ENCODE results near the gene DLGAP1.
"Not testable (repeated sequence)": the region's sequence is repeated elsewhere in the genome, so short reads cannot be mapped to it uniquely, and the experiment has no call there.

The DLGAP1 gene

DNA sequence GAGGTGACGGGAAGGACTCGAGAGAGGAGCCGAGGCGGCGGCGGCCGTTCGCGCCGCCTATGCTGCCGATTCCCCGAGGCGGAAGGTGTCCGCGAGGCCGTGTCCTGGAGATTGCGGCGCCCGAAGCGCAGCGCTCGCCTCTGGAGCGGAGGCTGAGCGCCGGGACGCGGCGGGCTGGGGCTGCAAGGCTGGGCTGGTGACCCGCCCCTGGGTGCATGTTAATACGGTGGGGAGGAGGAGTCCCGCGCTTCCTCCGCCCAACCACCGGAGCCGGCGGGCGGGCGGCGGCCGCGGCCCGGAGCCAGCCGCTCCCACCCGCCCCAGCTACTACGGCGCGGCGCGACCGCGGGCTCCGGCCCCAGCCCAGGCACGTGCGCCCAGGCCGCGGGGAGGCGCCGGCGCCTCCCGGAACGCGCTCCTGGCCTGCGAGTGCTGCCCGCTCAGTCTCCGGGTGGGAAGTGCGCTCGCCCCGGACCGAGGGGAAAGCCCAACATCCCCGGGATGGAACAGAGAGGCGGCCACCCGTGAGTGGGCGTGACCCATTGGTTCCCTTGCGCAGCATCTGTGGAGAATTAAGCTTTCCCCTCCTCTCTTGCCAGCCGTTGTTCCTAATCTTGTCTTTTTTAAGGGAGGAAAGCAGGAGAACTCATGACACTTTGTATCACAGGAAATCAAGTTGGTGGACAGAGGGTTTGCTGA, at the start of gene DLGAP1:
Gene DLGAP1, minus strand, starts transcription at position 195 of the 699 bp plus-strand sequence.
- no peak for DNase-seq (ENCODE audit: low read depth)

DNA sequence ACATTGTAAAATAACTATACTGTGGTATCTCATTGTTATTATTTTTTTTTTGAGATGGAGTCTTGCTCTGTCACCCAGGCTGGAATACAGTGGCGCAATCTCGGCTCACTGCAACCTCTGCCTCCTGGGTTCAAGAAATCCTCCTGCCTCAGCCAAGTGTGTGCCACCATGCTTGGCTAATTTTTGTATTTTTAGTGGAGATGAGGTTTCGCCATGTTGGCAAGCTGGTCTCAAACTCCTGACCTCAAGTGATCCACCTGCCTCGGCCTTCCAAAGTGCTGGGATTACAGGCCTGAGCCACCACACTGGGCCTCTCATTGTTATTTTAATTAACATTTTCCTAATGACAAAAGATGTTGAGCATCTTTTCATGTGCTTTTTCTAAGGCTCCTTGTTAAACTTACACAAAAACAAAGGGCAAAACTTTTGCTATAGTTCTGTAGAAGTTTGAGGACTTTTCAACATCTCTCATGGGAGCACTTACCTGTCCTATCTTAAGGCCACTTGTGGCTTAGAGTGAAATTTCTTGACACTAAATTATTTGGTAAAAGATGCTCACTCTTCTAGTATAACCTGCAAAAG, 39.7 kb upstream of the DLGAP1 start:
- DNase-seq (ENCODE audit: low read depth): not testable (repeated sequence)

DNA sequence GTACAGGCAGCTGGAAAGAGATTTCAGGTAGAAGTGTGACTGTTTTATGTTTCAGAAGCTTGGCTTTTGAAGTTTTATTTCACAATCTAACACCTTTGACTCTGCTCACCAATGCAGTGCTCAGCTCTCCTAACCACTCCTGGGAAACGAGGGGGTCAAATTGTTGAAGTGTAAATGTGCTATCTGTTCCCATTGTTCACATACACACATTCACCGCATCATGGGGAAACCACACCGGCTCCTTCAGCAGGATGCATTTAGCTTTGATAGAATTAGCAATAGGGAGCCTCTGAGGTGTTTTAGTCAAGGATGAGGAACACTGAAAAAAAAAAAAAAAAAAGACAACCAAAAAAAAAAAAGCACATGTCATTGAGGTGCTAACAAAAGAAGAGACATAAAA, 13.4 kb upstream of the DLGAP1 start:
- no peak for DNase-seq (ENCODE audit: low read depth)

DNA sequence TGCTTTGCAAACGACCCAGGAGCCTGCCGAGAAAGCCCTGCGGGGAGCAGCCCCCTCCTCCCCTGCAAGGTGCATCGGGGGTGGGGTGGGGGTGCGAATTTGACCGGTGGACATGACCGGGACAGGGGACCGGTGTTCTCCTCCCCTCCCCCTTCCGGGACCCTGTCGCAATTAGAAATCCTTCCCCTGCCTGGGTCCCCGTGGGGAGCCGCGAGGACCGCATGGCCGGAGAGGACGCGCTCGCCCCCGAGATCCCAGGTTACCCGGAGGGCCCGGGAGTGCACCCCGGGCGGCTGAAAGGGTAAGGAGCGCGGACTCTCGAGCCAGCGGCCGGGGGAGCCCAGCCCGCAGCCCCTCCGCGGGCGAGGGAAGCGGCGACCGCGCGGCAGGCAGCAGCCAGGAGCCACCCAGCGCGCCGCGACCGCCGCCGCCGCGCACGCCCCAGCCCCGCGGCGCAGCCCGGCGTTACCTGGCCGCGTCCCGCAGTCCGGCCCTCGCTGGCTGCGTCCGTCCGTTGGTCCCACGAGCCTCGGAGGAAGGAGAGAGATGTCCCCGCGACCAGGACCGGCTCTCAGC, 482 bp downstream of the DLGAP1 start:
- no peak for DNase-seq (ENCODE audit: low read depth)

DNA sequence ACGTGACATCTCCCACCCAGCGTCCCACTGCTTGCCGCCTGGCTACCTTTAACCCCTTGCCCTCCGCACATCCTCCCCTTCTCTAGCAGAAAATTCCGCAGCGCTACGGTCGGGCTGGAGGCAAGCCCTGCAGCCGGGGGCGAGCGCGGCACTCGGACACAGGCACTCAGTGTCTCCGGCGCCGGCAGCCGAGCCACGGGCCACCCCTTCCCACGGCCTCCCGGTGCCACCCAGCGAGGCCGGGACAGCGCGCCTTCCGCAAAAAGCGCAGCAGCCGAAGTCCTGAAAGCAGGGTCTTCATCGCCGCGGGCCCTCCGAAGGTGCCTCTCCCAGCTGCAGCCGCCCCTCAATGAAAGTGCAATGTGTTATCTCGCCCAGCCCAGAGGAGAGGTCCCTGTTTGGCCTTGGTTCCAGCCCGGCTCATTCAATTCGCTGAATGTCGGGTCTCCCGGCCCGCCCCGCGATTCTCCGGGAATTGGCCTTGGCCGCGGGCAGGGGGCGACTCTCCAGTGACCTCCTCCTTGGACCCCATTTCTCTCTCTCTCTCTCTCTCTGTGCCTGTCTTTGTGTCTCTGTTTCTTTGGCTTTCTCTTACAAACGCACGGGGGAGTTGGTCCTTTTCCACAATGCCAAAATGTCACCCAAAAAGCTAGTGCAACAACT, 1.1 kb downstream of the DLGAP1 start:
- DNase-seq (ENCODE audit: low read depth): no peak

DNA sequence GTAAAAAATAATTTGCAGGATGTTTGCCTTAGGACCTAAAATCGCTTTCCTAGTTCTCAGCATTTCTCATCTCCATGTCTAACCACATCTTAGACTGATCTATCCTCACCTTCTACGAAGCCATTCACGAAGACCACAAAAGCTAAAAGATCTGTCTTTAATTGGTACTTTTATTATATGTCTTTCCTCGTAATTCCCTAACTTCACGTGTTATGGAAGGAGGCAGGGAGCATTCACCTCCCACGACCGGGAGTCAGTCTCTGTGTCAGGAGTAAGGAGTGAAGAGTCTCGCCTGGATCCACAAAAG, 1.6 kb downstream of the DLGAP1 start:
- no peak for DNase-seq (ENCODE audit: low read depth)

DNA sequence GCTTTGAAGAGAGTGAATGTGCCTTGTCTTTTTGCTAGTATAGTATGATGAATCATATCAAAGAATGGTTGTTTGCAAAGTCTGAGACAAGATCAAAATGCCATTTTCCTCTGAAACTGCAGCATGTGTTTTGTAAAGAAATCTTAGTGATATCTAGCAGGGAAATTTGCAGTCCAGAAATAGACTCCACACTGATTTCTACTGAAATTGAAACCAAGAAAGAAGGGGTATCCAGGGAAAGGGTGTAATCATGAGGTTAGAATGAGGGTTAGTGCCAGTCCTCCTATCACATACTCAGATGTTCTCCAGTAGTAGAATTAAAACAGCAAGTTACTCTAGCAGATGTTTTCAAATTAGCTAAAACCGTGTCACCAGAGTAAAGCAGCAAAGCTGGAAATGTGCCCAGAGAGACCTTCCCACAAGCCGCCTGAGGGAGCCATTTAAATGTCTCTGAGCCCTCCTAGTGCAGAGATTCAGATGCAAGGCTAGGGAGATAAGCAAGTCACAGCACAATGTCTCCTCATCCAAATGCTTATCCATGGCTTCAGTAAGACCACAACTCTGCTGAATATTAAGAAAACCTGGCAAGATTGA, 4.9 kb downstream of the DLGAP1 start:
- DNase-seq (ENCODE audit: low read depth): no peak

DNA sequence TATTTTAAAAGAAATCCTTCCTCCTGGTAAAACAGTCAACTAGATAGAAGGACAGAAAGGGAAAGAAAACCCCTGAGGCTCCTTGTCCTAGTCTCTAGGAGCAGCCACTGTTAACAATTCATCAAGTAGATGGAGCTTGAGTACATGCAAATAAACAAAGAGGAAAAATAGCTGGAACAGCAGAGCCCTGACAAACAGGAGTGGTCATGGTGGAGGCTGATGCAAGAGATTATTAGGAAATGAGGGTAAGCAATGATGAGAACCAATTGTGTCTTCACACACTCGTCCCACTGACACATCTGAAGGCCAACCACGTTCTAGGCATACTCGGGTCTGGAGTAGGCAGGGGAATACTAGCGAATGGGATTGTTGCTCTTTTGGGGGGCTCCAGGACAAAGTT, 9.2 kb downstream of the DLGAP1 start:
- DNase-seq (ENCODE audit: low read depth): no peak

DNA sequence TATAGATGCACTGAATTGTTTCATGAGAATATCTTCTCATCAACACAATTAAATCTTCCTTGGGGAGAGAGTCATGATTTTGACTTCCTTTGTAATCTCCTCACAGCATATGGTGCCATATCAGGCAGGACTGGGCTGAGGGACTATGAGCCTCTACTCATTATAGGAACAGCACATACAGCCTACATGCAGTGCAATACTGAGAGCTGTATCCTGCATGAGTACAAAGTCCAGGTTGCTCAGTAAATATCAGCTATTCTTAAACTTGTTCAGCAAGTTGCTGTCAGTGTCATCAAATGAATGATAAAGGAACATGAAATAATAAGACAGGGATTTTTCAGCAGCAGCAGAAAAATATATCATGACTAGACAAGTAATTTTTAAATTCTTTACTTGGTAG, 10.8 kb downstream of the DLGAP1 start:
- DNase-seq (ENCODE audit: low read depth): no peak

DNA sequence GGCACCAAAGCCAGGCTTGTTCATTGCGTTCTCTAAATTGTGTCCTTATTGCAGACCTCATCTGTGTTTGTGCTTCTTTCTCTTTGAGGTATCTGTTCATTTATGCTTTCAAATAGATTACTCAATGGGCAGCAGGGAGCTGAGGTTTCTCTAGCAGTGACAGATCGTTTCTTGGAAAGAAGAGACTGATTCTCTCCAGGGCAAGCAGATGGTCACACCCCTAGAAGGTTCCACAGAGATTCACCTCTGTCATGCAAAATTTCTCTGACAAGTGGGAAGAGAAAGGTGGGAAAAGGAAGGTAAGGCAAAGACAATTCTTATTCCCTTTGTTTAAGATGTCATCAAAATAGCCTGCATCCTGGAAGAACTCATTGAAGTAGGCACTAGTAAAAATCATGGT, 14.0 kb downstream of the DLGAP1 start:
- DNase-seq (ENCODE audit: low read depth): no peak

DNA sequence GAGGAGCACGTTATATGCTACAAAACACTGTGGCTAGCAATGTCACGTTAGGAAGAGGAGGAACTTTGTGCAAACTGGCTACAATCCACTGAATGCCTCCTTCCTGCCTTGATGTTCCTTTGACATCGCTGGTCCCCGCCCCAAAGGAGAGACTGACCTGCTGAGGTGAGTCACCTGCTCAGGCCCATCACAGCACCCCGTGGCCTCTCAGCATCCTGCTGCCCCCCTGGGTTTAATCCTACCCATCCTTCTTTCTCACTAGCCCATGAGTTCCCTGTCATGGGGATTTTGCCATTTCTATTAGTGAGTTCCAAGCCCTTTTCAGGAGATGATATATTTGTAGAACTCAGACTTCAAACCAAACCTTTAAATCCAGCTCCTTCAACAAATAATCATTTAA, 16.2 kb downstream of the DLGAP1 start:
- no peak for DNase-seq (ENCODE audit: low read depth)

DNA sequence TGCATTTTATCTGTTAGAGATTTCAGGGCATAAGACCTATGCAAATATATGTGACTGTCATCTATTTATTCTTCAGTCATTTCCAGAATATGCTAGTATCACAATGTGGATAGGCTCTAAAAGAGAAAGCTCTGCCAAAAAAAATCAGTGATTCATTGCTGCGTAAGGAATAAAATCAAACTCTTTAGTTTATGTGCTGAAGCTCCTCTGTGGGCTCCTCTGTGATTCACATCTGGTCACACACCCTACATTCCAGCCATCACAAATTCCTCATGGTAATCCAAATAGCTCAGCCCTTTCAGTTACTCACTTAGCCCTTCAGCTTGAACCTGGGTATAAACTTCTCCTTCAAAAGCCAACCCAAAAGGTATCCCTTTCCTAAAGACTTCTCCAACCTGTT, 21.4 kb downstream of the DLGAP1 start:
- DNase-seq (ENCODE audit: low read depth): no peak

DNA sequence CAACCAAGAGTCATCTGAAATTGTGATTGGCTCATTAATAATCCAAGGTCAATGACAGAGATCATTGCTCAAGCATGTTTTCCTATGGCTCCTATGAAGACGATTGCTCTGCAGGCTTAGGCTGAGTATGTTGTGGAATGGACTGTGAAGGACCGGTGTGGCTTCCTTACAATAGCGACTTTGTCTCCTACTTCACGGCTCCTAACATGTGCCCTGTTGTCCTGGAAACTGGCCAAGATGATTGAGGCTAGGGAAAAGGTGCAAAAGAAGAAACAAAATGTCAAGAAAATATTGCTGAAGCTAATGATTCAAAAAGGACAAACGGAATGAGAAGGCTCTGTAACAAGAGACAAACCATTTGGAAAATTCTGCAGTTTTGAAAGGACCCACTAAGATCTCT, 24.3 kb downstream of the DLGAP1 start:
- no peak for DNase-seq (ENCODE audit: low read depth)

DNA sequence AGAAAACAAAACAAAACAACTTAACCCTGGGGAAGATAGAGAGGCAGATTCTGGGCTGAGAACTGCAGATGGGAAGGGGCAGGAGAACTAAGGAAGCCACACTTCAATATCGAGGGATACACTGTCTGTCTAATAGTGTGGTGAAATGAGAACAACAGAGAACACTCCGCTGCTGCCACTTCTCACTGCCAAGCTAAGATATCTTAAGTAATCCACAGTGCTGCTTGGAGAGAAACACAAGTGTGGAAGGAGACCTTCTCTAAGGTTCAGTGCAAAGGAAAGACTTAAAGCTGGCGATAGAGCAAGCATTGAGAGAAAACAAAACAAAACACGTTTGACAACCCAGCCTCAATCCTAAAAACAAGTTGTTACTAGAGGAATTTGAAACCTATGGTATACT, 37.4 kb downstream of the DLGAP1 start:
- DNase-seq (ENCODE audit: low read depth): no peak

DNA sequence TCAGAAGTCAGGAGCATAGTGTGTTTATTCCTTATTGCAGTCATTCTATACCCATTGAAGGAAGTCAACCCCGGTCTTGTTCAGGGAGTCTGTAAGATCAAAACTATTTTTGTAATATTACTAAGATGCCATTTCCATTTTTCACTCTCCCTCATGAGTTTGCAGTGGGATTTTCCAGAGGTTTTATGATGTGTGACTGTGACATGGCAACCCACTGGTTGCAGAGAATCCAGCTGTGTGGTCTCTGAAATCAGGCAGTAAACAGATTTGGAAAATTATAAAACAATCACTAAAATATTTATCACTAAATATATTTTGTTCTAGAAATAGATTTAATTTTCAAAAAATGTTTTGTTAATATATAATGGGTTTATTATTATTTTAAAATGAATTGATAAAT, 38.1 kb downstream of the DLGAP1 start:
- DNase-seq (ENCODE audit: low read depth): no peak

DNA sequence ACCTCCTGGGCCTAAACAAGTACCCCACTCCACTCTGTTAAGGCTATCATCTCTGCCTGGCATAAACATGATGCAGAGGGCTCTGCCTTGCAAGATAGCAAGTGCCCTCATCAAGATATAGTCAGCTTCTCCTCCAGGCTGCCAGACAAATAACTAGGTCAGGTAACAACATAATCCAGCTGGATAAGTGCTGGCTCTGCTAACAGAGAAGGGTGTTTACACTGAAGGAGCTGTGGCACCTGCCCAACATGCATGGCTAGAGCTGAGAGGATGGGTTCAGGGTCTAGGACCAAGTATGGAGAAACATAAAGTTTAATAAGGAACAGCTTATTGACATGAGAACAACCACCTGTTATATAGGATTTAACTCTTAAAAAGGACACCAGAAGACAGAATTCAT, 42.8 kb downstream of the DLGAP1 start:
- no peak for DNase-seq (ENCODE audit: low read depth)

DNA sequence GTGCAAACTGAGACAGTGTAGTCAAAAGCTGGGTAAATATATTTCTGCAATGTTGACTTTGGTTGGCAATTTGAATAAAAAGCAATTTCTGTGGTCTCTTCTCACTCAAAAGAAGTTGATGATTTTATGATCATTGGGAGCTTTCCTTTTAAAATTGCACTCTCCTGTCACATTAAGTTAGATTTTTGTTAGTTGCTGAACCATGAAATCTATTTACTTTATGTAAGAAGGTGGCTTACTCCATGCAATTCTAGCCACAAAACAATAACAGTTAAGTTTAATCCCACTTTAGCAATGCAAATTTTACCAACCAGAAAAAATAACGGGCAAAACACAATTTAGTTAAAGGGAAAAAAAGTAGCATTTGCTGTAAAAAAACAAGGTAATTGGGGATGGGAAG, 48.3 kb downstream of the DLGAP1 start:
- no peak for DNase-seq (ENCODE audit: low read depth)

DNA sequence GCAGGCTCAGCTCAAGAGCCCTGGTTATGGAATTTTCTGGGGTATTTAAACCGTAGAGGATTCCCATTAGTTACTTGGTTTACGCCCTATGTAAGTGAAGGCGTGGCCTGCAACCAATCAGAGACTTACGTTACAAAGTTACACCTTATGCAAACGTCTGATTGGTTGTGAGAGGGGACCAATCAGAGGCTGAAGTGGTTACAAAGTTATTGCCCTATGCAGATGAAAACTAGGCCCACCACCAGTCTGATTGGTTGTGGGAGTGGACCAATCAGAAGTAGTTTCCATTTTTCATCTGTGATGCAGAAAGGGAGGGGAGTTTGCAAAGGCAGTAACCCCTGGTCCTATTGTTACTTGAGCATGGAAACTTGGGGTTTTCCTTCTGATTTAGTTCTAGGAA, 49.1 kb downstream of the DLGAP1 start:
- no peak for DNase-seq (ENCODE audit: low read depth)

DNA sequence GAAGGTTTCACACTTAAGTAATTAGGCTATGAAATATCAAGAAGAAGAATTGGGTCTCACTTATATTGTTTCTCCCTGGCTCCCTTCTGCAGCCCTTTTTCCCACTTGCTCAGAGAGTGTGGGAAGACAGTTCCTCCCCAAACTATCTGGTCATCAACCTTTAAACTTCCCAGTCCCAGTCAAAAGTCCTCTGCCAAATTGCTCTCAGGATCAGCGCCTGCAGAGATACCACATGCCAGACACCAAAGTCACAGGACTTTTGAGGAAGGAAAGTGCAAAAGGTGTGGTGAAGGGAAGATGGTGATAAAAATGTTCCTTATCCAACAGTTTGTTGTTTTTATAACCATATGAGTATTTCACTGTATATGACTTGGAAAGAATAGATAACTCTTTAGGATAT, 51.3 kb downstream of the DLGAP1 start:
- no peak for DNase-seq (ENCODE audit: low read depth)

DNA sequence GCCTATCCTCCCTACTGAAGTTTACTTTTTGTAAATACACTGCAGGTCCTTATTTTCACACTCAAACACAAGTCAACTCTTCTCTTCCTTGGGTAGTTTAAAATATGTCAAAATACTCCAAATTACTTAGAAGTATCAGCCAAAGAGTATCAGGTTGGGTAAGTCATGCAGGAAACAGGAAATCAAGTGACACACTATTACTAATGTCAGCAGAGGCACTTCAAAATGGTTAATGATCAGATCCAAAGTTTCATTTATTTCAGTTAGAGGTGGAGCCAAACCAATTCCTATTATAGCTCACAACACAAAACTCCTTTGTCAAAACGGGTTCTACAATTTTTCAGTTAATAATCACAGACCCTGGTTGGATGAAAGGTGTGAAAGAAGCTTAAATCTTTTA, 54.2 kb downstream of the DLGAP1 start:
- DNase-seq (ENCODE audit: low read depth): no peak

DNA sequence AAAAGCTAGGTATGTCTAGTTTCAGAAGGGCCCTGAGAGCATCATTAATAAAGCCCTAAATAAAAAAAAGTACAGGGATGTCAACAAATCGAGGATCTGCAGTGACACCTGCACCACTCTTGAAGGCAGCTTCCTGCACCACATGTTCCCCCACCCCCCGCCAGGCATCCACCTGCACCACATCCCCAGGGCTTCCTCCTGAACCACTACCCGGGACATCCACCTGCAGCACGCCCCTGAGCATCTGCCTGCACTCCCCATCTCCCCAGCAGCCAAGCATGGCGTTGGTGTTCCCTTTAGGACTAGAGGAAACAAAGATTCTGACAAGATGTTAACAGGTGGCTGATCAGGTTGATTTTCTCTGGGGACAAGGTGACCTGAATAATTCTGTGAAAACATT, 55.2 kb downstream of the DLGAP1 start:
- DNase-seq (ENCODE audit: low read depth): no peak

DNA sequence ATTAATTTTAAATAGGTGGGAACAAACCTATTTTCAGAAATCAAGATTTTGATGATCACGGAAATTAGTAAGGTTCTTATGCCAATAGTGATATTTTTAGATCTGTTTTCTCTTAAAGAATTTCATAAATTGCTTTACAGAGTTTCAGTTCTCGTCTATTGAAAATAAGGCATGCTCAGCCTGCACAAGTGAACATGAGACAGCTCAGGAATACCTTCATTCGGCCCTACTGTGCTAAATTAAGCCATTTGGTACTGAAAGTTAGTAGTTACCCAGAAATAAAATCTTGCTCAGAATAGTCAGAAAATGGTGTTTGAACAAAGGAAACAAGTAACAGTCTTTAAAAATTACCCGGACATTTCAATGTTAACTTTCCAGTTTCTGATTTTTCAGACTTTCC, 60.4 kb downstream of the DLGAP1 start:
- no peak for DNase-seq (ENCODE audit: low read depth)

DNA sequence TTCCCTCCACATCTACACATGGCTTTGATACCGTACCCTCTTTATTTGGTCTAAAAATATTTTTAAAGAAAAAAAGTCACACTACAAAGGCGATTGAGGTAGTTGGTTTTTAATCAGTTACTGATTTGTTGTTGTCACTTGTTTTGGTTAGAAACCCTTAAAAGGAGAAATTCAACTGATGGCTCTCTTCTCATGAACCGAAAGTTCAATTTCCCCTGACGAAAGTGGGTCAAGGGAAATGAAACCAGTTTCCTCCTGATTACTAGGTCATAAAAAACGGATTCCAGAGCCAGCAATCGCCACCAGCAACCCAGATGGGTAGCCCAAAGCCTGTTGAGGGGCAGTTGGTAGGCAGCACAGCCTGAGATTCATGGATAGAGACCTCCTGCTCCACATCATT, 63.2 kb downstream of the DLGAP1 start:
- no peak for DNase-seq (ENCODE audit: low read depth)

Data from activated T-cell treated with anti-CD3 and anti-CD28 coated beads for 1 hour (primary cell).